ENCODE data around the gene ZNF18. TPM values are rescaled to one million over a fixed set of nuclear protein-coding genes. Genes with fewer than 3 reads are reported as not detected.
A peak's percentile ranks its signal among the peaks of the same experiment; 100 is the strongest.
"Not testable (repeated sequence)": the region's sequence is repeated elsewhere in the genome, so short reads cannot be mapped to it uniquely, and the experiment has no call there.

Gene ZNF18
- total RNA-seq, 1 experiment from 2014 or later = 19.8 TPM

GRCh38 chr17:12020642-12021622 lies 23.7 kb upstream of the ZNF18 start, which contains the start of gene MAP2K4:
TSS of gene MAP2K4 (plus strand) at chr17:12020877. CDS start at chr17:12020887, 10 bp downstream.
- no peaks in the 10 kb centered on the region for H3K36me3 ChIP-seq (replicated peaks; ENCODE audit: control insufficient read depth, insufficient read depth, low read length)
- H3K27me3 ChIP-seq (ENCODE audit: control insufficient read depth, insufficient read depth, low read length) = peaks cover 7% of the 10 kb centered on the region; the same call in 1 of the 2 replicates
- peak within 1 kb of the TSS; percentile 71 for H3K4me3 ChIP-seq (ENCODE audit: insufficient read depth, low read depth, low read length)
- DNase-seq = peak; percentile 98

- no peaks in the 10 kb centered on the region for H3K36me3 ChIP-seq (replicated peaks; ENCODE audit: control insufficient read depth, insufficient read depth, low read length)
- H3K27me3 ChIP-seq (ENCODE audit: control insufficient read depth, insufficient read depth, low read length) = no peaks in the 10 kb centered on the region
- no peak overlapping the region for H3K4me3 ChIP-seq (ENCODE audit: insufficient read depth, low read depth, low read length)
- DNase-seq = no peak
These were observed 10.2 kb upstream of the ZNF18 start for GRCh38 chr17:12007466-12007865.

GRCh38 chr17:11999696-12000095 lies 2.4 kb upstream of the ZNF18 start:
- H3K4me3 ChIP-seq (ENCODE audit: insufficient read depth, low read depth, low read length) = no peak overlapping the region
- no peak for DNase-seq

DNA sequence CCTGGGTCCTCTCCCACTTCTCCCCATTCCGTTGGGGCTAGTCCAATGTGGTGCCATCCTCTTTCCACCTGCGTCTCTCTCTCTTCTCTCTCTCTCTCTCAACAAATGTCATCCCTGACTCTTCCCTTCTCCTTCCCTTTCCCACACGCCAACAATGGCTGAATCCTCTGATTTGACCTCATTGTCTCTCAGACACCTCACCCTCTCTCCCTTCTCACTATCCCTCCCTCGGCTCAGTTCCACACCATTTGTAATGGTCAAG lies 628 bp upstream of the ZNF18 start:
- Histone ChIP-seq H3K36me3 (replicated peaks; ENCODE audit: control insufficient read depth, insufficient read depth, low read length) (no peaks in the 10 kb centered on the region), H3K4me3 (ENCODE audit: insufficient read depth, low read depth, low read length) (peak overlapping the region; percentile 42), H3K27me3 (ENCODE audit: control insufficient read depth, insufficient read depth, low read length) (no peaks in the 10 kb centered on the region)
- DNase-seq = no peak

More at GRCh38 chr17:11999696-12000095, 2.4 kb upstream of the ZNF18 start:
- H3K36me3 ChIP-seq (replicated peaks; ENCODE audit: control insufficient read depth, insufficient read depth, low read length) = no peaks in the 10 kb centered on the region
- no peaks in the 10 kb centered on the region for H3K27me3 ChIP-seq (ENCODE audit: control insufficient read depth, insufficient read depth, low read length)

- no peaks in the 10 kb centered on the region for H3K27me3 ChIP-seq (ENCODE audit: control insufficient read depth, insufficient read depth, low read length)
- H3K36me3 ChIP-seq (replicated peaks; ENCODE audit: control insufficient read depth, insufficient read depth, low read length) = no peaks in the 10 kb centered on the region
- DNase-seq = no peak
- peak overlapping the region; percentile 88 for H3K4me3 ChIP-seq (ENCODE audit: insufficient read depth, low read depth, low read length)
These were observed 541 bp downstream of the ZNF18 start for GRCh38 chr17:11996722-11997146.

DNA sequence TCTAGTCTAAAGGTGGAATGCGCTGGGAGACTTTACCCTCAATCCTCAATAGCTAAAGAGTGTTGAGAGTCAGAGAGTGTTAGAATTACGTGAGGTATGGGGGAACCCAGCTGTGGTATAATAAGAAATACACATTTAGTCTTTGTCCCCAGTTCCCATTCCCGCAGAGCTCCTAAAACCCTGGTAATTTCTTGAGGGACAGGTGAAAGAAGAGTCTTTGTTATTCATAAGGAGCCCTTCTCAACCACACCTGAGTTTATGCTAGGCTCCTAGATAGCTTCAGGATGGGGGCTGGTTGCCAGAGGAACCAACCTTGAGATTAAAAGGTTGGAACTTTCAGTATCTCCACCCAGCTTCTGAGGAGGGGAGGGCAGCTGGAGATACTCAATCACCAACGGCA lies 5.8 kb downstream of the ZNF18 start:
- Histone ChIP-seq H3K27me3 (ENCODE audit: control insufficient read depth, insufficient read depth, low read length) (no peaks in the 10 kb centered on the region), H3K36me3 (replicated peaks; ENCODE audit: control insufficient read depth, insufficient read depth, low read length) (no peaks in the 10 kb centered on the region; the same call in 1 of the 2 replicates), H3K4me3 (ENCODE audit: insufficient read depth, low read depth, low read length) (no peak overlapping the region)
- no peak for DNase-seq

DNA sequence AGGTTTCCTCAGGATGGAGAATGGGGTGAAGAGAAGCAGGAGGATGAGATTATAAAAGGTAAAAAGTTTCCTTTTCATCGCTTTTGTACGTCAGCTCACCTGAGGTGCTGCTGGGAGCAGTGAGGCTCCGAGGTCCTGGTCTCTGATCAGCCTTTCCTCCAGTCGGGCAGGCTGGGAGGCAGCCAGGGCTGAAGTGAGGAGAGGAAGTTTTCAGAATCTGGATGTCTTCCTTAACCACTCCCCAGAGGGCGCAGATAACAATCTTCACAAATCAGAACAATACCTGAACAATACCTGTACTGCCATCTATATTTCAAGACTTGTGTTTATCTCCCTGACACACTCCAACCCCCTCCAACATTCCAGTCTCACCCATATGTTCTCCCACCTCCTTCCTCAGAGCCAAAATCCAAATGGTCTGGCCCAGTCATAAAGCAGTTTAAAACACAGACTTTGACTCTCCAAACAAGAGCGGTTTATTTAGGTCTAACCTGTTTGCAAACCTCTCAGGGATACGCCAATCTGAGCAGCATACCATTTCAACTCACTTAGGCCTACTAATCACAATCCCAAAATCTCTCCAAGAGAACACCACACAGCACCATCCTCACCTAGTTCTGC lies 6.8 kb downstream of the ZNF18 start:
- no peaks in the 10 kb centered on the region for H3K27me3 ChIP-seq (ENCODE audit: control insufficient read depth, insufficient read depth, low read length)
- no peak overlapping the region for H3K4me3 ChIP-seq (ENCODE audit: insufficient read depth, low read depth, low read length)
- H3K36me3 ChIP-seq (replicated peaks; ENCODE audit: control insufficient read depth, insufficient read depth, low read length) = peaks cover 1% of the 10 kb centered on the region; the same call in 1 of the 2 replicates
- no peak for DNase-seq

DNA sequence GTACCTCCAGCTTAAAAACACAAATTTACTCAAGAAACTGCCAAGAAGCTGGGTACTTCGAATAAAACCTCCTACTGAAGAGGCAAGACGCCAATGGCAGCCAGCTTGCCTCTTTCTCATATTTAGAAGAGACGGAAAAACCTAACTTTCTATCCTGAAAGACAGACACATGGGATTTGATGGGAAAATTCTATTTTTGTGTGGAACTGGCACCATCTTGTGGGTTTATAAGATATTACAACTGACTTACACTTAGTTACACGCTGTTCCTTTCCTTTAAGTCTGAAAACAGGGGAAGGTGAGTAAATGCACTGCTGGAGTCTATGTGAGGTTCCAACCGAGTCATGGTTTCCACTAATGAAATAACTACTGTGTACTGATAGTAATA lies 10.3 kb downstream of the ZNF18 start:
- peaks cover 8% of the 10 kb centered on the region for H3K36me3 ChIP-seq (replicated peaks; ENCODE audit: control insufficient read depth, insufficient read depth, low read length)
- H3K4me3 ChIP-seq (ENCODE audit: insufficient read depth, low read depth, low read length) = no peak overlapping the region
- peak; percentile 35 for DNase-seq
- no peaks in the 10 kb centered on the region for H3K27me3 ChIP-seq (ENCODE audit: control insufficient read depth, insufficient read depth, low read length)

DNA sequence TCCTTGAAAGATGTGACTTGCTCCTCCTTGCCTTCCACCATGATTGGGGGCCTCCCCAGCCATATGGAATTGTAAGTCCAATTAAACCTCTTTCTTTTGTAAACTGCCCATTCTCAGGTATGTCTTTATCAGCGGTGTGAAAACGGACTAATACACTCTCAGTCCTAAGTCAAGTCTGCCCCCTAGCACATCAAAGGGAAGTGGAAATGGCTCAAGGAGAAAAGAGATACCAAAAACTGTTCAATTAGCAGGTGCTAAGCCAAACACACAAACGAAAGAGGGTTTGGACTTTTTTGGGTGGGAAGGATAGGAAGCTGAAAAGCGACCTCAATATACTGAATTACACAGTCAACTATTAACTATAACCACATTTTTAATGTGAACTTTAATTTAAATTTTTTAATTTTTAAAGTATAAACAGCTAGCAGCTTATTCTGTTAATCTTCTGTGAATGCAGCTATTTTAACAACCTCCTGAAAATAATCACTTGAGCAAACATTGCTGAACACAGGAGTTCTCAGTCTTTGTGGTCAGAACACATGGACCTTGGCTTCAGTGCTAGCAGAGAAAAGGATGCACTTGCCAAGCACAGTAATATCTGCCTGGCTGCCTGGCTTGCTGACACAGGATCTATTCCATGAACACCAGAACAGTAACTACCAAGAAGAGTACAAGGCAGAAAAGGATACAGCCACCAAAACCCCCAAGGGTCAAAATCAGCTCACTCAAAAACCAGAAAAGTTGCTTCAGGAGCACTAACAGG lies 10.9 kb downstream of the ZNF18 start:
- no peak for DNase-seq
- Histone ChIP-seq H3K27me3 (ENCODE audit: control insufficient read depth, insufficient read depth, low read length) (no peaks in the 10 kb centered on the region), H3K4me3 (ENCODE audit: insufficient read depth, low read depth, low read length) (no peak overlapping the region), H3K36me3 (replicated peaks; ENCODE audit: control insufficient read depth, insufficient read depth, low read length) (peaks cover 8% of the 10 kb centered on the region)

DNA sequence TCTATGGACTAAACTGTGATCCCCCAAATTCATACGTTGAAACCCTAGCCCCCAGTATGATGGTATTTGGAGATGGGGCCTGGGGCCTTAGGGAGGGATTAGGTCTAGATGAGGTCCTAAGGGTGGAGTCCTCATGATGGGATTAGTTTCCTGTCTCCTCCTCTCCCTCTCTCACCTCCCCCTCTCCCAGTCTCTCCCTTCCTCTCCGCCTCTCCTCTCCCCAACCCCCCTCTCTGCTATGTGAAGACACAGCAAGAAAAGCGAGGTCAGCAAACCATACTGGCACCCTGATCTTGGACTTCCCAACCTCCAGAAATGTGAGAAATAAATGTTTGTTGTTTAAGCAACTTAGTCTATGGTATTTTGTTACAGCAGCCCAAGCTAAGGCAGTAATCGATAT lies 15.4 kb downstream of the ZNF18 start:
- no peaks in the 10 kb centered on the region for H3K27me3 ChIP-seq (ENCODE audit: control insufficient read depth, insufficient read depth, low read length)
- H3K4me3 ChIP-seq (ENCODE audit: insufficient read depth, low read depth, low read length) = no peak overlapping the region
- no peak for DNase-seq
- H3K36me3 ChIP-seq (replicated peaks; ENCODE audit: control insufficient read depth, insufficient read depth, low read length) = peaks cover 13% of the 10 kb centered on the region

- Histone ChIP-seq H3K27me3 (ENCODE audit: control insufficient read depth, insufficient read depth, low read length) (no peaks in the 10 kb centered on the region), H3K4me3 (ENCODE audit: insufficient read depth, low read depth, low read length) (no peak overlapping the region), H3K36me3 (replicated peaks; ENCODE audit: control insufficient read depth, insufficient read depth, low read length) (peaks cover 13% of the 10 kb centered on the region)
- no peak for DNase-seq
These were observed 16.5 kb downstream of the ZNF18 start for GRCh38 chr17:11980813-11981212.

DNA sequence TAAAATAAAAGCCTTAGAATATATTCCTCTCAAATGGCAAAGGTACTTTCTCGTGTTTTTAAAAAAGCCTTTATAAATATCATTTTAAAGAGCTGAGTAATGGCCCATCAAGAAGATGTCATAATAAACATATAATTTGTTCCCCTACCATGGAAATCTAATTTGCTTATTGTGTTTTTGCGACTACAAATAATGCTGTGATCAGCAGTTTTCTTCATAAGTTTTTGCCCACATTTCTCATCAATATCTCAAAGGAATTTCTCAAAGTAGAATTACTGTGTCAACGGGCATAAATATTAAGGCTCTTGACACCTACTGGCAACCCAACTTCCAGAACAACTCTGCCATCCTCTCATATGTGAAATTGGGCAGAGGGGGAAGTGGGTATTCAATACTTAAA lies 17.5 kb downstream of the ZNF18 start:
- H3K4me3 ChIP-seq (ENCODE audit: insufficient read depth, low read depth, low read length) = no peak overlapping the region
- peaks cover 11% of the 10 kb centered on the region for H3K36me3 ChIP-seq (replicated peaks; ENCODE audit: control insufficient read depth, insufficient read depth, low read length)
- no peaks in the 10 kb centered on the region for H3K27me3 ChIP-seq (ENCODE audit: control insufficient read depth, insufficient read depth, low read length)
- DNase-seq = no peak

GRCh38 chr17:11972741-11973140 lies 24.5 kb downstream of the ZNF18 start:
- not testable (repeated sequence) for H3K27me3 ChIP-seq (ENCODE audit: control insufficient read depth, insufficient read depth, low read length); H3K4me3 ChIP-seq (ENCODE audit: insufficient read depth, low read depth, low read length); DNase-seq; H3K36me3 ChIP-seq (replicated peaks; ENCODE audit: control insufficient read depth, insufficient read depth, low read length)

GRCh38 chr17:11969565-11969964 lies 27.7 kb downstream of the ZNF18 start:
- Histone ChIP-seq H3K36me3 (replicated peaks; ENCODE audit: control insufficient read depth, insufficient read depth, low read length) (no peaks in the 10 kb centered on the region), H3K27me3 (ENCODE audit: control insufficient read depth, insufficient read depth, low read length) (no peaks in the 10 kb centered on the region), H3K4me3 (ENCODE audit: insufficient read depth, low read depth, low read length) (no peak overlapping the region)
- DNase-seq = no peak

Data from H7 (cell line).